HG02852 (cell line): ENCODE measurements around the gene KCNIP4.
"Not testable (repeated sequence)": the region's sequence is repeated elsewhere in the genome, so short reads cannot be mapped to it uniquely, and the experiment has no call there.

Experiments used
- ATAC-seq: cut with Tn5 transposase; IDR thresholded peaks from one replicate; pipeline ENCODE4 v1.9.1; 2021; ENCODE audit warnings: mild to moderate bottlenecking, moderate library complexity; ENCODE audit not compliant: unreplicated experiment

KCNIP4 gene

GRCh38 chr4:20816287-20816686 lies 1132.3 kb downstream of the KCNIP4 start:
- no peak for ATAC-seq

- no peak for ATAC-seq
These were observed 1134.9 kb downstream of the KCNIP4 start for GRCh38 chr4:20813700-20814099.

- no peak for ATAC-seq
These were observed 1138.8 kb downstream of the KCNIP4 start for GRCh38 chr4:20809812-20810211.

GRCh38 chr4:20805716-20806115 lies 1142.9 kb downstream of the KCNIP4 start:
- ATAC-seq: no peak

- ATAC-seq: no peak
These were observed 1160.5 kb downstream of the KCNIP4 start for GRCh38 chr4:20787940-20788665.

- ATAC-seq: not testable (repeated sequence)
These were observed 1165.4 kb downstream of the KCNIP4 start for GRCh38 chr4:20783134-20783533.

- ATAC-seq: no peak
These were observed 1169.7 kb downstream of the KCNIP4 start for GRCh38 chr4:20778896-20779295.

- no peak for ATAC-seq
These were observed 1175.2 kb downstream of the KCNIP4 start for GRCh38 chr4:20773144-20773997.

GRCh38 chr4:20764366-20764992 lies 1184.1 kb downstream of the KCNIP4 start:
- no peak for ATAC-seq

GRCh38 chr4:20761826-20762225 lies 1186.7 kb downstream of the KCNIP4 start:
- ATAC-seq: no peak

- no peak for ATAC-seq
These were observed 1187.2 kb downstream of the KCNIP4 start for GRCh38 chr4:20761382-20761781.

- ATAC-seq: no peak
These were observed 1188.5 kb downstream of the KCNIP4 start for GRCh38 chr4:20760053-20760452.

- no peak for ATAC-seq
These were observed 1194.5 kb downstream of the KCNIP4 start for GRCh38 chr4:20754036-20754435.

- no peak for ATAC-seq
These were observed 1195.9 kb downstream of the KCNIP4 start for GRCh38 chr4:20752641-20753040.

GRCh38 chr4:20746000-20746399 lies 1202.6 kb downstream of the KCNIP4 start:
- ATAC-seq: not testable (repeated sequence)

- ATAC-seq: no peak
These were observed 1212.6 kb downstream of the KCNIP4 start for GRCh38 chr4:20735931-20736330.

- ATAC-seq: peak; percentile 71
These were observed 1223.7 kb downstream of the KCNIP4 start for GRCh38 chr4:20724915-20725314.

- no peak for ATAC-seq
These were observed 1225.1 kb downstream of the KCNIP4 start for GRCh38 chr4:20723463-20723862.

GRCh38 chr4:20723019-20723418 lies 1225.6 kb downstream of the KCNIP4 start:
- ATAC-seq: no peak

- no peak for ATAC-seq
These were observed 1237.2 kb downstream of the KCNIP4 start for GRCh38 chr4:20711335-20711734.

- peak; percentile 100 for ATAC-seq
These were observed 1248.4 kb downstream of the KCNIP4 start, which contains the start of gene PACRGL for GRCh38 chr4:20700007-20700761. Gene PACRGL, plus strand, starts transcription at chr4:20700458. Its CDS starts 4,024 bp downstream, at chr4:20704482.
